HL-60 (cell line): ENCODE results near the gene HPSE2.
A peak's percentile ranks its signal among the peaks of the same experiment; 100 is the strongest.

ENCODE experiments used
- DNase-seq, 2 experiments: peaks; one replicate each; pipeline ENCODE4 v3.0.0-alpha.2; 2010 to 2020; ENCODE audit warnings: low read depth in 1 of 2, low spot score in 1 of 2
- H3K27ac ChIP-seq: fragments of 250-450 bp; sonication (Bioruptor Pico); replicated peaks from 2 replicates; pipeline ENCODE4 v1.5.1; 2020; ENCODE audit warnings: mild to moderate bottlenecking, moderate library complexity
- H3K27me3 ChIP-seq: fragments of 250-450 bp; sonication (Bioruptor Pico); 2 replicates; pipeline ENCODE4 v1.5.1; 2021; ENCODE audit warnings: mild to moderate bottlenecking, moderate library complexity; ENCODE audit not compliant: insufficient read depth, poor library complexity, severe bottlenecking
- H3K4me3 ChIP-seq: replicated peaks from 2 replicates; pipeline ENCODE4 v1.5.1; 2011; ENCODE audit warnings: mild to moderate bottlenecking, control low read depth, low read length; ENCODE audit not compliant: insufficient read depth
- GABPA ChIP-seq: IDR thresholded peaks from 2 replicates; pipeline ENCODE4 v1.6.1; 2012; ENCODE audit warnings: low read depth
- POLR2AphosphoS5 ChIP-seq: IDR thresholded peaks from 2 replicates; pipeline ENCODE4 v1.6.1; 2012; ENCODE audit warnings: low read depth
- SPI1 ChIP-seq: IDR thresholded peaks from 2 replicates; pipeline ENCODE4 v1.6.1; 2012; ENCODE audit warnings: low read depth, mild to moderate bottlenecking, borderline replicate concordance
- TF ChIP-seq, protein P1 (sequence below): IDR thresholded peaks from one replicate; pipeline ENCODE4 v1.5.1; 2011; ENCODE audit warnings: low read length, control low read depth, inconsistent platforms; ENCODE audit not compliant: insufficient read depth
- TF ChIP-seq, protein P2 (sequence below): IDR thresholded peaks from 2 replicates; pipeline ENCODE4 v1.6.1; 2012; ENCODE audit warnings: low read depth; ENCODE audit not compliant: insufficient replicate concordance

Gene HPSE2

DNA sequence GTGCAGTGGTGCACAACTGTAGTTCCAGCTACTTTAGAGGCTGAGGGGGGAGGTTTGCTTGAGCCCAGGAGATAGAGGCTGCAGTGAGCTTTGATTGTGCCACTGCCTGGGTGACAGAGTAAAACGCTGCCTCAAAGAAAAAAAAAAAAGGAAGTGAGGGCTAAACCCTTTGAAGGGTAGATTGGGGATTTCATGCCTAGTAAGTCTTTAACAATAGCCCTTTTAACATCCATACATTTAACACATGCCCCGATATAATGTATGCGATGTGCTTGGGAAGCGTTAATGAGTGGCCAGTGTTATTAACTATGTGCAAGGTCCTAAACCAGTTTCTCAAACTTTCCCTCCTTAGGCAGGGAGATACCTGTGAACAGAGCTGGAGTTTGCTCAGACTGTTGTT is 559.8 kb downstream of the HPSE2 start:
- peak; percentile 48; the same call in 1 of the 2 replicates for TF ChIP-seq SPI1
- no peak for TF ChIP-seq POLR2AphosphoS5
- no peak overlapping the region for H3K4me3 ChIP-seq
- no peak overlapping the region for H3K27ac ChIP-seq
- DNase-seq = no peak
- H3K27me3 ChIP-seq = peaks cover 2% of the 10 kb centered on the region

DNA sequence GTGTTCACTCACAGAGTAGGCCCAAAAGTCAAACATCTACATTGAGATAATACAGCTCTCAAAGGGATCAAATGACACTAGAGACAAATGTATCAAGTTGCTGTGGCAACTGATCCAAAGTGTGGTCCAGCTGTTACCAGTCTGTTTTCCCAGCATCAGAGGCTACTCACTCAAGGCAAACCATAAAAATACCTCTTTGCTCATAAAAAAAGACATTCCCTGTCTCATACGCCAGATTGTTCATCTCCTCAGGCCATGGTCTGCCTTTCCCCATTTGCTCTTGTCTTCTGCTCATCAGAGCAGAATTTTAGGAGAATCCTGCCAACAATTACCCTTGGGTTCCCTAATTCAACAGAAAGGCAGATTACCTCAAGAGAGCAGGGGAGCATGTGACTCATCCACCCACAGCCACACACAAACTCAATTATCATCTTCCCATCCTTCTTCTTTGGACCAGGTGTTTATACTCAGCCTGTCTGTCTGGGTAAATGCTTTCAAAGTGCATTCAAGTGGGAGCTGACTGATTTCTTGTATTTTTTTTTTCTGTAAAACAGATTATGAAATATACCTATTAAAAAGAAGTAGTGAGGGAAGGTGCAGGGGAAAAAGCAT is 562.4 kb downstream of the HPSE2 start:
- Histone ChIP-seq H3K27ac (no peak overlapping the region), H3K27me3 (no peaks in the 10 kb centered on the region), H3K4me3 (no peak overlapping the region)
- TF ChIP-seq, protein P1, sequence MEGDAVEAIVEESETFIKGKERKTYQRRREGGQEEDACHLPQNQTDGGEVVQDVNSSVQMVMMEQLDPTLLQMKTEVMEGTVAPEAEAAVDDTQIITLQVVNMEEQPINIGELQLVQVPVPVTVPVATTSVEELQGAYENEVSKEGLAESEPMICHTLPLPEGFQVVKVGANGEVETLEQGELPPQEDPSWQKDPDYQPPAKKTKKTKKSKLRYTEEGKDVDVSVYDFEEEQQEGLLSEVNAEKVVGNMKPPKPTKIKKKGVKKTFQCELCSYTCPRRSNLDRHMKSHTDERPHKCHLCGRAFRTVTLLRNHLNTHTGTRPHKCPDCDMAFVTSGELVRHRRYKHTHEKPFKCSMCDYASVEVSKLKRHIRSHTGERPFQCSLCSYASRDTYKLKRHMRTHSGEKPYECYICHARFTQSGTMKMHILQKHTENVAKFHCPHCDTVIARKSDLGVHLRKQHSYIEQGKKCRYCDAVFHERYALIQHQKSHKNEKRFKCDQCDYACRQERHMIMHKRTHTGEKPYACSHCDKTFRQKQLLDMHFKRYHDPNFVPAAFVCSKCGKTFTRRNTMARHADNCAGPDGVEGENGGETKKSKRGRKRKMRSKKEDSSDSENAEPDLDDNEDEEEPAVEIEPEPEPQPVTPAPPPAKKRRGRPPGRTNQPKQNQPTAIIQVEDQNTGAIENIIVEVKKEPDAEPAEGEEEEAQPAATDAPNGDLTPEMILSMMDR = no peak
- TF ChIP-seq SPI1 (no peak), GABPA (no peak), POLR2AphosphoS5 (no peak)
- TF ChIP-seq, protein P2, sequence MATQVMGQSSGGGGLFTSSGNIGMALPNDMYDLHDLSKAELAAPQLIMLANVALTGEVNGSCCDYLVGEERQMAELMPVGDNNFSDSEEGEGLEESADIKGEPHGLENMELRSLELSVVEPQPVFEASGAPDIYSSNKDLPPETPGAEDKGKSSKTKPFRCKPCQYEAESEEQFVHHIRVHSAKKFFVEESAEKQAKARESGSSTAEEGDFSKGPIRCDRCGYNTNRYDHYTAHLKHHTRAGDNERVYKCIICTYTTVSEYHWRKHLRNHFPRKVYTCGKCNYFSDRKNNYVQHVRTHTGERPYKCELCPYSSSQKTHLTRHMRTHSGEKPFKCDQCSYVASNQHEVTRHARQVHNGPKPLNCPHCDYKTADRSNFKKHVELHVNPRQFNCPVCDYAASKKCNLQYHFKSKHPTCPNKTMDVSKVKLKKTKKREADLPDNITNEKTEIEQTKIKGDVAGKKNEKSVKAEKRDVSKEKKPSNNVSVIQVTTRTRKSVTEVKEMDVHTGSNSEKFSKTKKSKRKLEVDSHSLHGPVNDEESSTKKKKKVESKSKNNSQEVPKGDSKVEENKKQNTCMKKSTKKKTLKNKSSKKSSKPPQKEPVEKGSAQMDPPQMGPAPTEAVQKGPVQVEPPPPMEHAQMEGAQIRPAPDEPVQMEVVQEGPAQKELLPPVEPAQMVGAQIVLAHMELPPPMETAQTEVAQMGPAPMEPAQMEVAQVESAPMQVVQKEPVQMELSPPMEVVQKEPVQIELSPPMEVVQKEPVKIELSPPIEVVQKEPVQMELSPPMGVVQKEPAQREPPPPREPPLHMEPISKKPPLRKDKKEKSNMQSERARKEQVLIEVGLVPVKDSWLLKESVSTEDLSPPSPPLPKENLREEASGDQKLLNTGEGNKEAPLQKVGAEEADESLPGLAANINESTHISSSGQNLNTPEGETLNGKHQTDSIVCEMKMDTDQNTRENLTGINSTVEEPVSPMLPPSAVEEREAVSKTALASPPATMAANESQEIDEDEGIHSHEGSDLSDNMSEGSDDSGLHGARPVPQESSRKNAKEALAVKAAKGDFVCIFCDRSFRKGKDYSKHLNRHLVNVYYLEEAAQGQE = no peak
- DNase-seq = no peak

DNA sequence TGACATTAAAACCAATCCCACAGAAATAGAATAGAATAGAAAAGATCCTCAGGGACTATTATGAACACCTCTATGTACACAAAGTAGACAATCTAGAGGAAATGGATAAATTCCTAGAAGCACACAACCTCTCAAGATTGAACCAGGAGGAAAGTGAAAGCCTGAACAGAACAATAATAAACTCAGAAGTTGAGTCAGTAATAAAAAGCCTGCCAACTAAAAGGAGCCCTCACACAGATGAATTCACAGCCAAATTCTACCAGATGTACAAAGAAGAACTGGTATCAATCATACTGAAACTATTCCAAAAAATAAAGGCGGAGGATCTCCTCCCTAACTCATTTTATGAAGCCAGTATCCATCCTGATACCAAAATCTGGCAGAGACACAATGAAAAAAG is 568.6 kb downstream of the HPSE2 start:
- H3K27ac ChIP-seq = no peak overlapping the region
- TF ChIP-seq POLR2AphosphoS5 (no peak), GABPA (no peak), SPI1 (no peak)
- TF ChIP-seq, protein P1 = no peak
- TF ChIP-seq, protein P2 = no peak
- peaks cover 2% of the 10 kb centered on the region for H3K27me3 ChIP-seq
- no peak for DNase-seq
- H3K4me3 ChIP-seq = no peak overlapping the region

DNA sequence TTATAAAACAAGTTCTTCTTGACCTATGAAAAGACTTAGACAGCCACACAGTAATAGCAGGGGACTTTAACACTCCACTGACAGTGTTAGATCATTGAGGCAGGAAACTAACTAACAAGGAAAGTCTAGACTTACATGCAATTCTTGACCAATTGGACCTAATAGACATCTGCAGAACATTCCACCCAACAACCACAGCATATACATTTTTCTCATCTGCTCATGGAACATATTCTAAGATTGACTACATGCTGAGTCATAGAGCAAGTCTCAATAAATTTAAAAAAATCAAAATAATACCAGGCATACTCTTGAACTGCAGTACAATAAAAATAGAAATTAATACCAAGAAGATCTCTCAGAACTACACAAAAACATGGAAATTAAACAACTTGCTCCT is 569.4 kb downstream of the HPSE2 start:
- H3K4me3 ChIP-seq = no peak overlapping the region
- TF ChIP-seq, protein P1 = no peak
- TF ChIP-seq GABPA = no peak
- no peak for TF ChIP-seq POLR2AphosphoS5
- TF ChIP-seq, protein P2 = no peak
- TF ChIP-seq SPI1 = no peak
- DNase-seq = no peak
- H3K27ac ChIP-seq = no peak overlapping the region
- H3K27me3 ChIP-seq = peaks cover 2% of the 10 kb centered on the region
